Activated CD8-positive, alpha-beta memory T cell treated with anti-CD3 and anti-CD28 coated beads for 48 hours (primary cell): ENCODE results near the gene ZIC1.

Experiments
- DNase-seq, 3 experiments: peaks; one replicate each; pipeline ENCODE4 v3.0.0-alpha.2; 2020; ENCODE audit warnings: low read depth in 2 of 3, low spot score in 2 of 3

ZIC1 gene

GRCh38 chr3:147380387-147380951, 28.7 kb upstream of the ZIC1 start:
- no peak for DNase-seq

DNA sequence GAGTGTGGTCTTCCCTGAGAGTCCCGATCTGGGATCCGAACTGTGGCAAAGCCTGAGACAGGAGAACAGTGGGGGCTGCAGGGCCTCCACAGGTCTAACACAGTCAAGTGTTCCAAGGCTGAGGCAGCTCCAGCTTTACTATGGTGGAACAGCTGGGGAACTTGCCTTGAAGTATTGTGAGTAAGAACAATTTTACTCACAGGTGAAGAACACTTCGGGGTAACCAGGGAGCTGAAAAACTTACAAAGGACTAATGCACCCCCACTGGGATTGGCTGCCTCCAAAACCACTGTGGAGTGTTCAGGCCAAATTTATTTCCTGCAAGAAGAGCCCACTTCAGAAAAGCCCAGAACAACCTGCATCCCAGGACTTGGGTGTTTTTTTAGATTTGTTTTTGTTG, 28.2 kb upstream of the ZIC1 start:
- DNase-seq = no peak

GRCh38 chr3:147381596-147381995, 27.6 kb upstream of the ZIC1 start:
- no peak for DNase-seq

- DNase-seq = no peak
These were observed 25.5 kb upstream of the ZIC1 start for GRCh38 chr3:147383617-147384016.

GRCh38 chr3:147384210-147385058, 24.7 kb upstream of the ZIC1 start:
- DNase-seq = no peak

- no peak for DNase-seq
These were observed 23.8 kb upstream of the ZIC1 start for GRCh38 chr3:147385059-147386012.

- DNase-seq = no peak
These were observed 21.8 kb upstream of the ZIC1 start for GRCh38 chr3:147387291-147387884.

- DNase-seq = no peak
These were observed 21.1 kb upstream of the ZIC1 start for GRCh38 chr3:147387885-147388699.

DNA sequence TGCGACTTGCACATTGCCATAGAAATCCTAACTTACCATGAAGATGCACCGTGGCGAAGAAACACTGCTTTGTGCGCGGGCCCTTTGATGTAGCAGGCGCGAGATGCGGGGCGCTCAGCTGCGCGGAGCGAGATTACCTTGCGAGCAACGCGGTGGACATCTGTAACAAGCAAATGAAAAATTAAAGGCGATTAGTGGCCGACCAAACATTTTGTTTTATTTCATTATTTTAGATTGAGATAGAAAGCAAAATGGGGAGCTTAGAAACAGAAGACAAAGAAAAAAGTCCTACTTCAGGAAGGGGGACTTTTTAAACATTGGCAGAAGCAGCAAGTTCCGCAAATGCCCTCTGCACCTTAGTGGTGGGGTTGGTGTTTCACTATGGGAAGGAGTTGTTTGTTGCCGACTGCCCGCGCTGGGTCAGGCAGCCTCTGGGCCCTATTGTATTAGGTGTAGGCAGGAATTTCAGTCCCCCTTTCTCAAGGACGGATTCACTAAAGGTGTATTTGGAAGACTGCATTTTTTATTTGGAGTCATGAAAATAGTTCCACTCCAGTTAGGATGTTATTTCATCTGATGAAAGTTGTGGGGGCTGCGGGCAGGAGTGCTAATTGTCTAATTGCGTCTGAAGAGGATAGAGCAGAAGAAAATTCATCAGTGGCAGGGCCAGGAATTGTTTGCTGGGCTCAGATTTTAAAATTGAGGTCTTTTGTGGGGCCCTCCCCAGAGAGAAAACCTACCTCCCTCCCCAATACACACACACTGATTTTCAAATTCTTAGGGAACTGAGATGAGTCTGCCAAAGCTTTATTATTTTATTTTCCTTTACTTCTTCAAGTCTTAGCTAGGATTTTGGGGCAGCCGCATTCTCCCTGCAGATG, 20.2 kb upstream of the ZIC1 start:
- DNase-seq = no peak

DNA sequence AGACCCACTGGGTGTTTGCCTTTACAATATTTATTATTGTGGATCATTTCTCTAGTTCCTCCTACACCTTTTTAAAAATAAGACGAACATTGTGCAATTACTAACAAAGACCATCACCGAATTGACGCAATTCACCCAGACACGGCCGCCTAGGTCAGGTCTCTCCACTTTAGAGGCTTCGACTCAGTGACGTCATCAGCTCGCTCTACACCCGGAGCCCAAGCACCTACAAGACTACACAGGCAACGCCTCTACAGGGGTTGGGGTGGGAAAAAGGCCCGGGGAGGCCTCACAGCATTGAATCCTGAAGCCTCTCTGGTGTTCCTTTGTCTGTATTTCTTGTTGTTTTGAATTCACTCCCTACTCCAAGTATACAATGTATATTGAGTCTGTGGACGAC, 19.4 kb upstream of the ZIC1 start:
- DNase-seq = no peak

DNA sequence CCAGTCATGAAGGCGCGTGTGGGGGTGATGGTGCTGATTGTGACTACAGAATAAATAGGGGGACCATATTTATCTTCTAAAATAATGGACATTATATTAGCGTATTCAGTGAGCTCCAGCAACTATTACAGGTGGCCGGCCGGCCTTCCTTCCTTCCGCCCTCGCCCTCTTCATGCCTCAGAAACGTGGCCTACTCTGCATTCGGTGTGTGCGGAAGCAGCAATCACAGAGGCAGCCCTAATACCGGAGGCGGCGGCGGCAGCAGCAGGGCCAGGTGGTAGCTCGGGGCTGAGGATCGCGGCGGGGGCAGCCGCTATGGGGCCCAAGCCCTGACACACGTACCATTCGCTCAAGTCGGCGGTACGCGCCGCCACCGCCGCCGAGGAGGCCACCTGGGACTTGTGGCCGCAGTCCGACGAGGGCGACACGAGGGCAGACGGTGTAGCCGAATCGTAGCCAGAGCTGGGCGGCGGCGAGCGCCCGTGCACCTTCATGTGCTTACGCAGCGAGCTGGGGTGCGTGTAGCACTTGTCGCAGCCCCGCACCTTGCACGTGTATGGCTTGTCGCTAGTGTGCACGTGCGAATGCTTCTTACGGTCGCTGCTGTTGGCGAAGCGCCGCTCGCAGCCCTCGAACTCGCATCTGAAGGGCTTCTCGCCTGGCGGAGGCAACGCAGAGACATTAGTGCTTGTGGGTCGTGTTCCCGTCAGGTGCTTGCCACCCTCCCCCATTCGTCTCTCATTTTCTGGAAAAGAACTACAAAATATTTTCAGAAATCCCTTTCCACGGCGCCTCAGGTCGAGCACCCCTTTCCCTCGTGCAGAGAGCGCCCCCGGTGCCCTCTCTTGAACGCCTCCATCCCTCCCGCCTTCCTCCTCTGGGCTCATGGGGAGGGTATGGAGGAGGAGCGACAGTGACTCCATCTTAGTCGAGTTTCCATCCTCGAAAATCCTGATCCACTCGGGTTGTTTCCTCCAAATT, 18.3 kb upstream of the ZIC1 start:
- DNase-seq = no peak

GRCh38 chr3:147391781-147392624, 17.2 kb upstream of the ZIC1 start:
- no peak for DNase-seq

- no peak for DNase-seq
These were observed 16.6 kb upstream of the ZIC1 start for GRCh38 chr3:147392625-147392946.

- DNase-seq = no peak
These were observed 15.8 kb upstream of the ZIC1 start for GRCh38 chr3:147393261-147393942.

DNA sequence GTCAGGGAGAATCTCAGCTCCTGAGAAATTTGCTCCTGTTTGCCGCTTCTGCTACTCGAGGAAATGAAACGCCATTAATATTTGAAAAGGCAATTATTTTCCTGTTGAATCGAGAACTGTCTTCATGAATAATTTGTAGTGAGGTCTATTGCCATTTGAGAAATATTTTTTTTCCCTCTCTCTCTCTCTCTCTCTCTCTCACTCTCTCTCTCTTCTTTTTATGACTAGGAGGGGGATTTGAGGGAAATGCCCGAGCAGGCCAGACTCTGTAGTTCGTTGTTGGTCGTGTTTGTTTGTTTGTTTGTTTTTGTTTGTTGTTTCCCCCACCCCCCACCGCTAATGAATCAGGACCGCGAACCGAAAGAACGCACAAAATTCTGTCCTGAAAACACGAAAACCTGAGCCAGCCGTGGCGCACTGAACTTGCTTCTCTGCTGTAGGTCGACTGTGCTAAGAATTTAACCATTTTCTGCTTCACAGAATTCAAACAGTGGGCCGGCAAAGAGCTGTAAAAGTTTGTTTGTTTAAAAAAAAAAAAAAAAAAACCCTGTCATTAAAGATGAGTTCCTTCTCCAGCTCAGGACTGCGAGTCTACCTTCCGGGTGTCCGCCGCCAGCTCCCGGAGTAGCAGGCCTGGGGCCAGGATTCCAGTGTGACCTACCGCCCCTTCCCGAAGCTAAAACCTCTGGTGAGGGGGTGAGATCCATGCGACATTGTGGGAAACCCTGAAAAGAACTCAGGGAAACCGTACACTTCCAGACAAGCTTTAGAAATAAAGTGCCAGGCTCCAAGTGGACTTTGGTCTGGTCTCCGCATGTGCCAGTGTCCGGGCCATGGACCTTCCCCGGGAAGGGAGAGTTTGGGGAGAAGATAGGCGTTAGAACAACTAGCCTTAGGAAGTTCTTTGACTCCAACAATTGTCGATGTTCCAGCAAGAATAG, 15.0 kb upstream of the ZIC1 start:
- no peak for DNase-seq

DNA sequence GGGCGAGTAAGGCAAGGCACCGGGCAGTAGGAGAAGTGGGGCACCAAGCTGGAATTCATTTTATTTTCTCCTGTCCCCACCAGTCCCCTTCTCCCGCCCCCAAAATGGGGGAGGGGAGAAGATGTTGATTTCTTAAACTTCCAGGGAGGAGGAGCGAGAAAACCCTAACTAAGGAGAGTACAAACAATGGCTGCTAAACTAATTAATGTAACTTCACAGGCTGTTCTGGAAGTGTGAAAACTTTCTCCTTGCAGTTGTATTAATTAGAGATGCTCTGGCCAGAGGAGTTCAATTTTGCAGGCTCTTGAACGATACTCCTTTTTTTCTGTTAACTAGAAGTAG, 14.3 kb upstream of the ZIC1 start:
- DNase-seq = no peak
